Ishikawa (cell line): ENCODE results near the gene FHIT.

Experiments used
- CREB1 ChIP-seq: IDR thresholded peaks from 2 replicates; pipeline ENCODE4 v1.6.1; 2012; ENCODE audit warnings: low read depth
- EGR1 ChIP-seq: IDR thresholded peaks from 2 replicates; pipeline ENCODE4 v1.6.1; 2012
- TCF12 ChIP-seq: IDR thresholded peaks from 2 replicates; pipeline ENCODE4 v1.6.1; 2012; ENCODE audit warnings: low read depth
- TF ChIP-seq, protein P1 (sequence below): IDR thresholded peaks from 2 replicates; pipeline ENCODE4 v1.6.1; 2012
- TF ChIP-seq, protein P2 (sequence below): IDR thresholded peaks from 2 replicates; pipeline ENCODE4 v1.6.1; 2012; ENCODE audit warnings: low read depth, mild to moderate bottlenecking

- no peak for TF ChIP-seq TCF12
- TF ChIP-seq, protein P1, sequence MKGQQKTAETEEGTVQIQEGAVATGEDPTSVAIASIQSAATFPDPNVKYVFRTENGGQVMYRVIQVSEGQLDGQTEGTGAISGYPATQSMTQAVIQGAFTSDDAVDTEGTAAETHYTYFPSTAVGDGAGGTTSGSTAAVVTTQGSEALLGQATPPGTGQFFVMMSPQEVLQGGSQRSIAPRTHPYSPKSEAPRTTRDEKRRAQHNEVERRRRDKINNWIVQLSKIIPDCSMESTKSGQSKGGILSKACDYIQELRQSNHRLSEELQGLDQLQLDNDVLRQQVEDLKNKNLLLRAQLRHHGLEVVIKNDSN = no peak
- TF ChIP-seq EGR1 = no peak
- TF ChIP-seq CREB1 = no peak
- TF ChIP-seq, protein P2, sequence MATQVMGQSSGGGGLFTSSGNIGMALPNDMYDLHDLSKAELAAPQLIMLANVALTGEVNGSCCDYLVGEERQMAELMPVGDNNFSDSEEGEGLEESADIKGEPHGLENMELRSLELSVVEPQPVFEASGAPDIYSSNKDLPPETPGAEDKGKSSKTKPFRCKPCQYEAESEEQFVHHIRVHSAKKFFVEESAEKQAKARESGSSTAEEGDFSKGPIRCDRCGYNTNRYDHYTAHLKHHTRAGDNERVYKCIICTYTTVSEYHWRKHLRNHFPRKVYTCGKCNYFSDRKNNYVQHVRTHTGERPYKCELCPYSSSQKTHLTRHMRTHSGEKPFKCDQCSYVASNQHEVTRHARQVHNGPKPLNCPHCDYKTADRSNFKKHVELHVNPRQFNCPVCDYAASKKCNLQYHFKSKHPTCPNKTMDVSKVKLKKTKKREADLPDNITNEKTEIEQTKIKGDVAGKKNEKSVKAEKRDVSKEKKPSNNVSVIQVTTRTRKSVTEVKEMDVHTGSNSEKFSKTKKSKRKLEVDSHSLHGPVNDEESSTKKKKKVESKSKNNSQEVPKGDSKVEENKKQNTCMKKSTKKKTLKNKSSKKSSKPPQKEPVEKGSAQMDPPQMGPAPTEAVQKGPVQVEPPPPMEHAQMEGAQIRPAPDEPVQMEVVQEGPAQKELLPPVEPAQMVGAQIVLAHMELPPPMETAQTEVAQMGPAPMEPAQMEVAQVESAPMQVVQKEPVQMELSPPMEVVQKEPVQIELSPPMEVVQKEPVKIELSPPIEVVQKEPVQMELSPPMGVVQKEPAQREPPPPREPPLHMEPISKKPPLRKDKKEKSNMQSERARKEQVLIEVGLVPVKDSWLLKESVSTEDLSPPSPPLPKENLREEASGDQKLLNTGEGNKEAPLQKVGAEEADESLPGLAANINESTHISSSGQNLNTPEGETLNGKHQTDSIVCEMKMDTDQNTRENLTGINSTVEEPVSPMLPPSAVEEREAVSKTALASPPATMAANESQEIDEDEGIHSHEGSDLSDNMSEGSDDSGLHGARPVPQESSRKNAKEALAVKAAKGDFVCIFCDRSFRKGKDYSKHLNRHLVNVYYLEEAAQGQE = no peak
Observed at GRCh38 chr3:61057464-61057863, 193.8 kb downstream of the FHIT start.
